Choroid plexus epithelial cell (primary cell): ENCODE data around the gene EPHB2.

Experiments used
- DNase-seq: peaks from one replicate; pipeline ENCODE4 v3.0.0-alpha.2; 2010; ENCODE audit warnings: low read depth
- H3K4me3 ChIP-seq: 2 replicates; pipeline ENCODE4 v1.5.1; 2011; ENCODE audit warnings: low read depth, mild to moderate bottlenecking, control low read depth, low read length, moderate library complexity
- CTCF ChIP-seq: conservative IDR thresholded peaks from 2 replicates; pipeline ENCODE4 v1.5.1; 2011; ENCODE audit warnings: low read depth, mild to moderate bottlenecking, control low read depth, inconsistent platforms, low read length, moderate library complexity

The EPHB2 gene

GRCh38 chr1:22958556-22958955 lies 247.9 kb downstream of the EPHB2 start:
- DNase-seq: no peak
- TF ChIP-seq CTCF: no peak
- H3K4me3 ChIP-seq: no peak overlapping the region

- DNase-seq: no peak
- TF ChIP-seq CTCF: no peak
- H3K4me3 ChIP-seq: no peak overlapping the region
These were observed 249.1 kb downstream of the EPHB2 start for GRCh38 chr1:22959545-22960360.

DNA sequence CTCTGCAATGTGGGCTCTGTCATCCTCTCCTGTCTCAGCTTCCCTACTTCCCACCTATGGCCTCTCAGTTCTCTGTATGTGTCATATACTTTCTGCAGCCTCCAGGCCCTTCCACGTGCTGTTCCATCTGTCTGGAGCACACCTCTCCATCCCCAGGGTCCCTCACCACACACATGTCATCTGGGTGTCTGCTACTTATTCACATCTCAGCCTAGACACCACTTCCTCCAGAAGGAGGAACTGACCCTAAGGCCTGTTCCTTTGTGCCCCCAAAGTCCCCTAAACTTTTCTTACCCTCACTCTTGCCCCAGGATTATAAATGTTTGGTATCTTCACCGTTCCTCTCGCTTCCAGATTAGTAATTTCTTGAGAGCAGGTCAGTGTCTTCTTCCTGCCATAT lies 251.9 kb downstream of the EPHB2 start:
- DNase-seq: no peak

DNA sequence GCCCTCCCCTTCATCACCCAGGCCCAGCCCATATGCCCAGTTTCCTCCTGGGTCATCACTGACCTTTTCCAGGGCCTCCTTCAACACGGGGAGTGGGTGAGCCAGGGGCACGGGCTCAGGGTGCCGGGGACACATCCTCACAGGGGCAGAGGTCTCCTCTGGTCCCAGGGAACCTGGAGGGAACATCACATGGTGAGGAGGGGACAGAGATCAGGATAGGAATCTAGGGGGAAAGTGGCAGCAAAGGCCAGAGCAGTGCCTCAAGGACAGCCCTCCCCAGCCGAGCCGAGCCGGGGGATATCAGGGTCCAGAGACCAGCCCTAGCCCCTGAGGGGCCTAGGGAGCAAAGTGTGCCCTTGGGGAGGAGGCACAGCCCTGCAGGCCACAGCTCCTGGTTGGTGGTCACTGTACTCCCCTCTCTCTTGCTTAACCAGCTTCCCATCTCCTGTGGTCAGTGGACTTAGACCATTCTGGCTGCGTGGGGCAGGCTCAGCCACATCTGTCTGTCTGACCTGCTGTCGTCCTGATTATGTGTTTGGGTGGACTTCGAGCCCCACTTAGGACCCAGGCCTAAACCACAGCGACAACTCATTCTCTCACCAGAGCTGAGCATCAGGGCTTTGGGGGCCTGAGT lies 252.5 kb downstream of the EPHB2 start:
- TF ChIP-seq CTCF: no peak
- DNase-seq: no peak
- no peak overlapping the region for H3K4me3 ChIP-seq

More for the DNA sequence above, 251.9 kb downstream of the EPHB2 start:
- H3K4me3 ChIP-seq: no peak overlapping the region
- no peak for TF ChIP-seq CTCF

GRCh38 chr1:22966309-22966708 lies 255.7 kb downstream of the EPHB2 start:
- H3K4me3 ChIP-seq: no peak overlapping the region
- DNase-seq: no peak
- TF ChIP-seq CTCF: no peak

GRCh38 chr1:22967833-22968232 lies 257.2 kb downstream of the EPHB2 start:
- TF ChIP-seq CTCF: no peak
- H3K4me3 ChIP-seq: no peak overlapping the region
- no peak for DNase-seq
